Endometrial microvascular endothelial cells (primary cell): Measurements from ENCODE around the gene ANKZF1. TPM values are rescaled to one million over a fixed set of nuclear protein-coding genes. Genes with fewer than 3 reads are reported as not detected.

Experiments used
- in situ Hi-C: cut with HindIII; loops from 2 replicates; pipeline ENCODE4 v1.10.0; 2017; ENCODE audit warnings: low sequenced_read_pairs, low pct_unique_long_range_greater_than_20kb; ENCODE audit errors: inconsistent ontology term
- total RNA-seq: library from RNA; depleted of rRNA; stranded (reverse); fragments of >200 nt; gene quantifications from one replicate; pipeline ENCODE4 v1.2.3, GENCODE V29; 2015; ENCODE audit errors: inconsistent ontology term

Gene ANKZF1
- total RNA-seq, 1 donor from 2014 or later: 27.1 TPM

- in situ Hi-C loops: no loop called here
These were observed 48.4 kb downstream of the ANKZF1 start for GRCh38 chr2:219277703-219278654.

GRCh38 chr2:219278655-219279150 is 49.1 kb downstream of the ANKZF1 start:
- in situ Hi-C loops: no loop called here

DNA sequence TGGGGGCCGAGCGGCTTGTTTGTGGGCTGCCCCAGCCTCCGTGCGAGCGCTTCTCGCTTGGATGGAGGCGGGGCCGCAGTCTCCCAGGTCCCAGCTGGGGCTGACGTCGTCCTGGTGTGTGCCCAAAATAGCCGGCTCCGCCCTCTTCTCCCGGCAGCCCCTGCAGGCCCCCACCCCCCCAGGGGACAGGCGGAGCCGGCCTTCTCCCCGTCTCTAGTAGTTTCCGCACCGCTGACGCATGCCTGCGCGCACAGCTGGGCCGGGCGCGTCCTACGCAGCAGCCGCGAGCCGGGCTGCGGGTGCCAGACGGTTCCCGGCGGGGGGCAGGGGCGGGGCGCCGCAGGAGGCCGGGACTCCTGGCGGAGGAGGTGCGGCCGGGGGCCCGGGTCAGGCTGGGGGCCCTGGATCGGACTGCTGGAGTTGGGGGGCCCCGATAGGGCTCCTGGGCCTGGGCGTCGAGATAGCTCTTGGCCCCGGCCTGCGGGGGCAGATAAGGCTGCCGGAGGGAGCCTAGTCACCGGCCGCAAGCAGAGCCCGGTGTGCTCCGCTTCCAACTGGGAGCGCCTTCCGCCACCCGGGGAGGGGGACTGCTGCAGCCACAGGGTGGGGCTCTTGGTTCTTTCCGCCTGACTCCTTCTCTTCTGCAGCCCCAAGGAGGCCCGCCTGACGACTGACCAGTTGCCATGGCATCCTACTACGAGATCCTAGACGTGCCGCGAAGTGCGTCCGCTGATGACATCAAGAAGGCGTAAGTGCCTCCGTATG is 49.7 kb downstream of the ANKZF1 start, which contains the start of gene DNAJB2:
Gene DNAJB2, plus strand, starts transcription at position 216 of the 765 bp plus-strand sequence. Its CDS starts 468 bp downstream, at position 684.
- in situ Hi-C loops: no loop called here

DNA sequence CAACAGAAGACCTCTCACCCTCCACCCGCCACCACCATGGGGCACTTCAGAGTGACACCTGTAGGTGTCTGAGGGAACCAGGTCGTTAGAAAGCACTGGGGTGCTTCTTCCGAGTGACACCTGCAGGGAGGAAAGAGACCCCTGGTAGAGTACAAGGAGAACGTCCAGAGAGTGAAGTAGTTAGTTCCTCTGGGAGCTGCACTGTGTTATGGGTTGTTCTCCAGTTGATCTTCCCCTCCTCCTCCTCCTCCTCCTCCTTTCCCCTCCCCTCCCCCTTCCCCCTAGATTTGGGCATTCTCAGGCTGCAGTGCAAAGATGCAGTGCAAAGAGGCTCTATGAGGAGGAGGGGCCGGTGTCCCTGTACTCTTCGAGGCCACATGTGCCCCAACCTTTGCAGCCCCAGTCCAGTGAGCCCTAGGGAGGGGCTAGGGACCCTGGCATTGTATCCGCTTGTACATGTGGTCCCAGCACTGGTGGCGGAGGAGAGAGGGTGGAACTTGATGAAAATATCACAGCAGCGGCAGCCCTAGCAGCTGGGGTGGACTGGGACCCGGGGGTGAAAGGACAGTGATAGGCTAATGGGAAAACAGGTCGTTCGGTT is 50.4 kb downstream of the ANKZF1 start:
- in situ Hi-C loops: no loop called here

- in situ Hi-C loops: no loop called here
These were observed 51.0 kb downstream of the ANKZF1 start for GRCh38 chr2:219280651-219281050.

DNA sequence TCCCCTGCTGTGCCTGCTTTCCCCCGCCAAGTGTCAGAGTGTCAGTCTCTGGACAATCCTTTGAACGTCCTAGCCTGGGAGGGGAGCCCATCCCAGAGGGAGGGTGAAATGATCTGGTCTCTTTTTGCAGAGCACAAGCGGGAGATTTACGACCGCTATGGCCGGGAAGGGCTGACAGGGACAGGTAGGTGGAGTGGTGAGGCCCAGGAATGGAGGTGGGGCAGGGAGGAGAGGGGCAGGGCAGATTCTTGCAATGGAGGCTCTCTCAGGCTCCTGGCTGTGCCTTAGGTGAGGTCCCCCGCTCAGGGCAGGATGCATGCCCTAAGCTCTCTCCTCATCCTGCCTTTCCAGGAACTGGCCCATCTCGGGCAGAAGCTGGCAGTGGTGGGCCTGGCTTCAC is 52.0 kb downstream of the ANKZF1 start:
- in situ Hi-C loops: no loop called here

- in situ Hi-C loops: no loop called here
These were observed 52.8 kb downstream of the ANKZF1 start for GRCh38 chr2:219282375-219282774.

DNA sequence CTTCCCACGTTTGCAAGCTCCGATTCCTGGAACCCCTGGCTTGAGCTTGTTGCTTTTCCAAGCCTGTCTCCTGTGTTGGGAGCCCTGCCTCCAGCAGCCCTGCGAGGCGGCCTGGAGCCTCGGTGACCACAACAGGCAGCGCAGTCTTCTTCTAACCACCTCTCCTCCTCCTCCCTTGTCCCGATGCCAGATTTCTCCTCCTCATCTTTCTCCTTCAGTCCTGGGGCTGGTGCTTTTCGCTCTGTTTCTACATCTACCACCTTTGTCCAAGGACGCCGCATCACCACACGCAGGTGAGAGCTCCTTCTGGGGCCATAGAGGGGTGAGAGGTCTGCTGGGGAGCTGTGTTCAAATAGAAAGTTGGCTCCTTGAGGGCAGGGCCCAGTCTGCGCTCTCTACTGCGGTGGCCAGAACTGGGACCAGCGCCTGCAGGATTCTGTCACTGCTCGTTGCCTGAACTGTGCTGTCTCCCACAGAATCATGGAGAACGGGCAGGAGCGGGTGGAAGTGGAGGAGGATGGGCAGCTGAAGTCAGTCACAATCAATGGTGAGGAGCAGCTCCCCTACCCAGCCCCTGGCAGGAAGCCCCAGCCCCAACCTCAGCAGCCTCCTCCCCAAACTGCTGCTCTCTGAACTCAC is 53.5 kb downstream of the ANKZF1 start:
- in situ Hi-C loops: no loop called here

DNA sequence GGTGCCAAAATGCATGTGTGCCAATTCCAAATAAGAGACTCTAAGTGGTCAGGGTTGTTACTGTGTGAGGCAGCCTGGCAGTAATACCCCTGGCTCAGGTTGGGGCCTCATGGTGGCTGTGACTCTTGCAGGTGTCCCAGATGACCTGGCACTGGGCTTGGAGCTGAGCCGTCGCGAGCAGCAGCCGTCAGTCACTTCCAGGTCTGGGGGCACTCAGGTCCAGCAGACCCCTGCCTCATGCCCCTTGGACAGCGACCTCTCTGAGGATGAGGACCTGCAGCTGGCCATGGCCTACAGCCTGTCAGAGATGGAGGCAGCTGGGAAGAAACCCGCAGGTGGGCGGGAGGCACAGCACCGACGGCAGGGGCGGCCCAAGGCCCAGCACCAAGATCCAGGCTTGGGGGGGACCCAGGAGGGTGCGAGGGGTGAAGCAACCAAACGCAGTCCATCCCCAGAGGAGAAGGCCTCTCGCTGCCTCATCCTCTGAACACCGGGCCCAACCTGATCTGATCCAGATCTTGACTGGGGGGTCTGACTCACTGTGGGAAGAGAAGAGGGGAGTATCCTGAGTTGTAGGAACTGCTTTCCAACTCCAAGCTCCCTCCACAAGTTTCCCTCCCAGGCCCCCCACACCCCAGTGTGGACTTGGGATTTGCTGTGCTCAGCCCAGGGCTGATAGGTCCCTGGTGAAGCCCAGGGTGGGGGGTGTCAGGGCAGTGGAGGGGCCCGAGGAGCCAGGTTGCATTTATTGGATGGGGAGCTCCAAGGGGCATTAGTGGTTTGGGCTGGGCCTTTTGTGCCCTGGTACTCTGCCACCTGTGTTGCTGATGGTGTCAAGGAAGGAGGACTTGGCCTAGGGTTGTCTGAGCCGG is 55.1 kb downstream of the ANKZF1 start:
- in situ Hi-C loops: no loop called here

DNA sequence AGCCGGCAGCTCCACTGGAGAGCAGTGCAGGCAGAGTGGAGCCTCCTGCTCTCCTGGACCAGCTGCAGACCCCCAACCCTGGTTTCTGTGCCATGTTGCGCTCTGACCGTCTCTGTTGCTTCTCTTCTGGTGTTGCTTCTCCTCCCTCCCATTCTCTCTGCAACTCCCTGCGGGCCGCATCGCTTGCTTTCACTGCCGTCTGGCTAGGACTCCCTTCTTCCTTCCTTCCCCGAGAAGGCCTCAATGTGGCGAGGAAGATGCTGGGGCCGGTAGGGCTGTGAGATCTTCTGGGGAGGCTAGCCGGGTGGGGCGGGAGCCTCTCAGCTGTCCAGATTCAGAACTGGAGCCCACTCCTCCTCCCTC is 55.7 kb downstream of the ANKZF1 start:
- in situ Hi-C loops: no loop called here

DNA sequence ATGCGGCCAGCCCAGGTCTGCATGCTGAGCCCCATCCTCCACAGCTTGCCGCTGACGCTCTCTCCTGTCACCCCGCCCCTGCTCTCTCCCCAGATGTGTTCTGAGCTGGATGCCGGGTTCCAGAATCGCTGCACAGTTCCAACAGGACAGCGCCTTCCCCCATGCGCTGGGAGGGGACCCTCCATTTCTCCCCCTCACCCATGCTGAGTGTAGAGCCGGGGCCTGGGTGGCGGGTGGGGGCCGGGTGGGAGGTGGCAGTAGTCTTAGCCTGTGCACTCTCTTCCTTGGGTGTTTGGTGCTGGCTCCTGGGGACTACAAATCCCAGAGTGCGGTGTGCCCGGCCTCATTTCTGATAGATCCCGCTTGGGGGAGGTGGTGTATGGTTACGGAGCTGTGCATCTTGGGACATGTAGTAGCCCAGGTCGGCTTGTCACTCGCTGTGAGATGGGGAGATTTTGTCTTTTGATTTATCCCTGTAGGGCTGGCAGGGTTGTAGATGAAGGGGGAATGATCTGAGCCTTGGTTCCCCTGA is 56.4 kb downstream of the ANKZF1 start:
- in situ Hi-C loops: no loop called here

Other genes starting within 250 kb of the ANKZF1 start
- gene FEV, start 244.6 kb upstream of the ANKZF1 start, total RNA-seq: not detected
- gene CRYBA2, start 236.4 kb upstream of the ANKZF1 start, total RNA-seq: not detected
- not detected for gene CFAP65, start 188.3 kb upstream of the ANKZF1 start, total RNA-seq
- not detected for gene IHH, start 168.9 kb upstream of the ANKZF1 start, total RNA-seq
- 25.8 TPM for gene NHEJ1, start 69.0 kb upstream of the ANKZF1 start, total RNA-seq
- 0.19 TPM for gene SLC23A3, start 59.8 kb upstream of the ANKZF1 start, total RNA-seq
- gene CNPPD1, start 52.9 kb upstream of the ANKZF1 start, total RNA-seq: 32.7 TPM
- 54.4 TPM for gene RETREG2, start 51.5 kb upstream of the ANKZF1 start, total RNA-seq
- gene ZFAND2B, start 23.0 kb upstream of the ANKZF1 start, total RNA-seq: 24.1 TPM
- 24.8 TPM for gene ABCB6, start 10.8 kb upstream of the ANKZF1 start, total RNA-seq
- 73.2 TPM for gene ATG9A, start 170 bp upstream of the ANKZF1 start, total RNA-seq
- gene GLB1L, start 15.6 kb downstream of the ANKZF1 start, total RNA-seq: 9.3 TPM
- 5.5 TPM for gene STK16, start 15.7 kb downstream of the ANKZF1 start, total RNA-seq
- gene TUBA4B, start 23.4 kb downstream of the ANKZF1 start, total RNA-seq: not detected
- gene TUBA4A, start 24.1 kb downstream of the ANKZF1 start, total RNA-seq: 18.4 TPM
- gene DNAJB2, start 49.6 kb downstream of the ANKZF1 start, total RNA-seq: 29.9 TPM
- not detected for gene PTPRN, start 79.6 kb downstream of the ANKZF1 start, total RNA-seq
- not detected for gene RESP18, start 102.9 kb downstream of the ANKZF1 start, total RNA-seq
- 86.0 TPM for gene DNPEP, start 158.1 kb downstream of the ANKZF1 start, total RNA-seq
- not detected for gene DES, start 188.6 kb downstream of the ANKZF1 start, total RNA-seq
- gene SPEG, start 205.0 kb downstream of the ANKZF1 start, total RNA-seq: not detected